HepG2 (cell line): ENCODE results near the gene B3GALT6. TPM values are rescaled to one million over a fixed set of nuclear protein-coding genes. Genes with fewer than 3 reads are reported as not detected.

Source experiments
- ARNTL ChIP-seq: sonication (generic); formaldehyde crosslinking; IDR thresholded peaks from 2 replicates; pipeline ENCODE4 v1.4.0; 2020; ENCODE audit warnings: mild to moderate bottlenecking, missing genetic modification reagents
- BRD4 ChIP-seq: sonication (generic); formaldehyde crosslinking; IDR thresholded peaks from 2 replicates; pipeline ENCODE4 v1.4.0; 2020; ENCODE audit warnings: missing genetic modification reagents
- HIC2 ChIP-seq: sonication (generic); formaldehyde crosslinking; IDR thresholded peaks from 2 replicates; pipeline ENCODE4 v1.9.0; 2022; ENCODE audit warnings: low read depth, missing genetic modification reagents
- HIVEP1 ChIP-seq: sonication (generic); formaldehyde crosslinking; IDR thresholded peaks from 2 replicates; pipeline ENCODE4 v1.4.0; 2020; ENCODE audit warnings: mild to moderate bottlenecking, missing genetic modification reagents
- HMGXB4 ChIP-seq, 2 experiments: sonication (generic) in 1 of 2; formaldehyde crosslinking in 1 of 2; IDR thresholded peaks; 2 replicates each; pipeline versions ENCODE4 v1.4.0 to v1.6.1; 2018 to 2020; ENCODE audit warnings: missing genetic modification reagents in 2 of 2, borderline replicate concordance in 1 of 2, low read depth in 1 of 2, mild to moderate bottlenecking in 1 of 2, missing biosample characterization in 1 of 2
- KDM5B ChIP-seq: sonication (generic); formaldehyde crosslinking; IDR thresholded peaks from 2 replicates; pipeline ENCODE4 v1.4.0; 2020; ENCODE audit warnings: missing genetic modification reagents, mild to moderate bottlenecking, borderline replicate concordance
- RBFOX2 ChIP-seq: fragments of 200-400 bp; formaldehyde crosslinking; IDR thresholded peaks from 2 replicates; pipeline ENCODE4 v1.6.1; 2017; ENCODE audit warnings: low read depth, mild to moderate bottlenecking, low read length
- SMARCE1 ChIP-seq: fragments of 450-650 bp; IDR thresholded peaks from 2 replicates; pipeline ENCODE4 v1.6.1; 2017; ENCODE audit warnings: borderline replicate concordance
- ZIK1 ChIP-seq: sonication (generic); formaldehyde crosslinking; IDR thresholded peaks from 2 replicates; pipeline ENCODE4 v1.5.0; 2020; ENCODE audit warnings: mild to moderate bottlenecking, low read depth, missing genetic modification reagents, borderline replicate concordance
- ZNF274 ChIP-seq: sonication (generic); formaldehyde crosslinking; IDR thresholded peaks from 2 replicates; pipeline ENCODE4 v1.5.1; 2020; ENCODE audit warnings: mild to moderate bottlenecking, missing genetic modification reagents
- ZNF30 ChIP-seq: sonication (generic); formaldehyde crosslinking; IDR thresholded peaks from 2 replicates; pipeline ENCODE4 v1.5.0; 2020; ENCODE audit warnings: mild to moderate bottlenecking, missing genetic modification reagents
- ZNF34 ChIP-seq: sonication (generic); formaldehyde crosslinking; IDR thresholded peaks from 2 replicates; pipeline ENCODE4 v1.4.0; 2020; ENCODE audit warnings: mild to moderate bottlenecking, missing genetic modification reagents, borderline replicate concordance
- ZNF382 ChIP-seq: sonication (generic); formaldehyde crosslinking; IDR thresholded peaks from 2 replicates; pipeline ENCODE4 v1.5.0; 2020; ENCODE audit warnings: missing genetic modification reagents, mild to moderate bottlenecking, borderline replicate concordance
- ZNF572 ChIP-seq: sonication (generic); formaldehyde crosslinking; IDR thresholded peaks from 2 replicates; pipeline ENCODE4 v1.5.1; 2020; ENCODE audit warnings: mild to moderate bottlenecking, missing genetic modification reagents
- ZNF768 ChIP-seq: sonication (generic); formaldehyde crosslinking; IDR thresholded peaks from 2 replicates; pipeline ENCODE4 v1.4.0; 2020; ENCODE audit warnings: missing genetic modification reagents
- polyA plus RNA-seq, 8 experiments: library from polyadenylated mRNA; depleted of rRNA in 3 of 8; stranded (reverse) in 7 of 8; unstranded in 1 of 8; fragments of >200 nt; fragmentation: Illumina TruSeq in 4 of 8; extraction: Trizol in 4 of 8; gene quantifications; 2 replicates each; pipeline versions ENCODE4 v1.2.1 to v1.2.3, GENCODE V29; 2011 to 2016; ENCODE audit warnings: low read depth in 4 of 8, missing spikeins in 1 of 8, mixed read lengths in 1 of 8; ENCODE audit not compliant: insufficient read depth in 1 of 8
- total RNA-seq, 5 experiments: library from RNA; depleted of rRNA; stranded (reverse); fragments of >200 nt; fragmentation: Illumina TruSeq; extraction: Trizol; gene quantifications; 2 replicates each; pipeline ENCODE4 v1.2.3, GENCODE V29; 2016; ENCODE audit warnings: low read depth in 1 of 5
- TF ChIP-seq, protein P1 (sequence below): IDR thresholded peaks from 2 replicates; pipeline ENCODE4 v1.6.1; 2016; ENCODE audit warnings: control low read depth
- TF ChIP-seq, protein P2 (sequence below): sonication (generic); formaldehyde crosslinking; IDR thresholded peaks from 2 replicates; pipeline ENCODE4 v1.5.0; 2020; ENCODE audit warnings: mild to moderate bottlenecking, missing genetic modification reagents, borderline replicate concordance

Gene B3GALT6
- total and polyA plus RNA-seq, 2 of the 13 experiments (the other 11 are each of a cell fraction or from before 2014, with no cell fraction given) = 3.9 to 14.2 TPM

- TF ChIP-seq ZNF572 = 0 out of 2 replicates have a peak, but pooled peaks have one; percentile 20
- TF ChIP-seq ZIK1 (CRISPR knock-in tag) = no peak
- TF ChIP-seq SMARCE1 = no peak
- no peak for TF ChIP-seq ZNF768
- TF ChIP-seq, protein P1, sequence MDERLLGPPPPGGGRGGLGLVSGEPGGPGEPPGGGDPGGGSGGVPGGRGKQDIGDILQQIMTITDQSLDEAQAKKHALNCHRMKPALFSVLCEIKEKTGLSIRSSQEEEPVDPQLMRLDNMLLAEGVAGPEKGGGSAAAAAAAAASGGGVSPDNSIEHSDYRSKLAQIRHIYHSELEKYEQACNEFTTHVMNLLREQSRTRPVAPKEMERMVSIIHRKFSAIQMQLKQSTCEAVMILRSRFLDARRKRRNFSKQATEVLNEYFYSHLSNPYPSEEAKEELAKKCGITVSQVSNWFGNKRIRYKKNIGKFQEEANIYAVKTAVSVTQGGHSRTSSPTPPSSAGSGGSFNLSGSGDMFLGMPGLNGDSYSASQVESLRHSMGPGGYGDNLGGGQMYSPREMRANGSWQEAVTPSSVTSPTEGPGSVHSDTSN (CRISPR knock-in tag) = peak; percentile 57; the same call in 1 of the 2 replicates
- 0 out of 2 replicates have a peak, but pooled peaks have one; percentile 18 for TF ChIP-seq ARNTL (CRISPR knock-in tag)
- TF ChIP-seq, protein P2, sequence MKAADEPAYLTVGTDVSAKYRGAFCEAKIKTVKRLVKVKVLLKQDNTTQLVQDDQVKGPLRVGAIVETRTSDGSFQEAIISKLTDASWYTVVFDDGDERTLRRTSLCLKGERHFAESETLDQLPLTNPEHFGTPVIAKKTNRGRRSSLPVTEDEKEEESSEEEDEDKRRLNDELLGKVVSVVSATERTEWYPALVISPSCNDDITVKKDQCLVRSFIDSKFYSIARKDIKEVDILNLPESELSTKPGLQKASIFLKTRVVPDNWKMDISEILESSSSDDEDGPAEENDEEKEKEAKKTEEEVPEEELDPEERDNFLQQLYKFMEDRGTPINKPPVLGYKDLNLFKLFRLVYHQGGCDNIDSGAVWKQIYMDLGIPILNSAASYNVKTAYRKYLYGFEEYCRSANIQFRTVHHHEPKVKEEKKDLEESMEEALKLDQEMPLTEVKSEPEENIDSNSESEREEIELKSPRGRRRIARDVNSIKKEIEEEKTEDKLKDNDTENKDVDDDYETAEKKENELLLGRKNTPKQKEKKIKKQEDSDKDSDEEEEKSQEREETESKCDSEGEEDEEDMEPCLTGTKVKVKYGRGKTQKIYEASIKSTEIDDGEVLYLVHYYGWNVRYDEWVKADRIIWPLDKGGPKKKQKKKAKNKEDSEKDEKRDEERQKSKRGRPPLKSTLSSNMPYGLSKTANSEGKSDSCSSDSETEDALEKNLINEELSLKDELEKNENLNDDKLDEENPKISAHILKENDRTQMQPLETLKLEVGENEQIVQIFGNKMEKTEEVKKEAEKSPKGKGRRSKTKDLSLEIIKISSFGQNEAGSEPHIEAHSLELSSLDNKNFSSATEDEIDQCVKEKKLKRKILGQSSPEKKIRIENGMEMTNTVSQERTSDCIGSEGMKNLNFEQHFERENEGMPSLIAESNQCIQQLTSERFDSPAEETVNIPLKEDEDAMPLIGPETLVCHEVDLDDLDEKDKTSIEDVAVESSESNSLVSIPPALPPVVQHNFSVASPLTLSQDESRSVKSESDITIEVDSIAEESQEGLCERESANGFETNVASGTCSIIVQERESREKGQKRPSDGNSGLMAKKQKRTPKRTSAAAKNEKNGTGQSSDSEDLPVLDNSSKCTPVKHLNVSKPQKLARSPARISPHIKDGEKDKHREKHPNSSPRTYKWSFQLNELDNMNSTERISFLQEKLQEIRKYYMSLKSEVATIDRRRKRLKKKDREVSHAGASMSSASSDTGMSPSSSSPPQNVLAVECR (CRISPR knock-in tag) = peak; percentile 42; the same call in 1 of the 2 replicates
- TF ChIP-seq HMGXB4 (CRISPR knock-in tag; IDR thresholded peaks at IDR 0.05; ENCODE audit: borderline replicate concordance in 1 of 2, low read depth in 1 of 2) = 0 out of 4 replicates have a peak, but pooled peaks of 1 of the 2 experiments have one; percentile 5
- no peak for TF ChIP-seq BRD4 (CRISPR knock-in tag)
- peak; percentile 14; the same call in 1 of the 2 replicates for TF ChIP-seq RBFOX2
- TF ChIP-seq ZNF382 (CRISPR knock-in tag) = no peak
- no peak for TF ChIP-seq HIVEP1 (CRISPR knock-in tag)
- no peak for TF ChIP-seq ZNF34 (CRISPR knock-in tag)
- TF ChIP-seq KDM5B = peak; percentile 16; the same call in 1 of the 2 replicates
- TF ChIP-seq ZNF274 (CRISPR knock-in tag) = no peak
- no peak for TF ChIP-seq ZNF30 (CRISPR knock-in tag)
- TF ChIP-seq HIC2 (CRISPR knock-in tag) = no peak
Observed at GRCh38 chr1:1272341-1273208, 40.5 kb downstream of the B3GALT6 start (continued).
